ENCODE results near the gene NDUFAF5.

The NDUFAF5 gene

DNA sequence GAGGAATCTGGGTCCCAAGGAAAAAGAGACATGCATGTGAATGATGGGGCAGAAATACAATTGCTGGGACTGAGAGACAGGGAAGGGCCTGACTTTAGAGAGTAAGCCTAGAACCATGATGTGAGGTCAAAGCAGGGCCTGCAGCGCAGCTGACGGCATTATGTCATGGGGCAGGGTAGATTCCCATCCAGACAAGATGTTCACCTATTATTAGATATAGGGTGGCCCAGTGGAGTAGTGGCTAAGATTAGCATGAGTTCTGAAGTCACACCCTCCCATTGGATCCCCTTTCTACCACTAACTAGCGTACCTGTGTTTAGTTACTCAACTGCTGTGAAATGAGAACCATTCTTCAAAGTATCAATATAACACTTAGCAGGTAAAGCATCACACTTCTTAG is 39.6 kb downstream of the NDUFAF5 start:
- DNase-seq (ENCODE audit: low spot score): no peak

DNA sequence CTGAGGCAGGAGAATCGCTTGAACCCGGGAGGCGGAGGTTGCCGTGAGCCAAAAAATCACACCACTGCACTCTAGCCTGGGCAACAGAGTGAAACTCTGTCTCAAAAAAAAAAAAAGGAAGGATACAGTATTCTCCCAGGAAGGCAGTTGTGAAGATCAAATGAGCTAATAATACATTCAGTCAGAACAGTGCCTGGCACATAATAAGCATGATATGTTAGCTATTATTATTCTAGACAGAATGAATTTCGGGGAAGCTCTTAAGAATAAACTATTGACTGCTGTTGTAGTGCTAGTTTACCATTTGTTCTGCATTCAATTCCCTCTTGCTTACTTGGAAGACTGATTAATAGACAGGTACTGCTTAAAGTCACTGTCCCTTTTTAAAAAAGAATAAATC is 40.6 kb downstream of the NDUFAF5 start:
- DNase-seq (ENCODE audit: low spot score): no peak

DNA sequence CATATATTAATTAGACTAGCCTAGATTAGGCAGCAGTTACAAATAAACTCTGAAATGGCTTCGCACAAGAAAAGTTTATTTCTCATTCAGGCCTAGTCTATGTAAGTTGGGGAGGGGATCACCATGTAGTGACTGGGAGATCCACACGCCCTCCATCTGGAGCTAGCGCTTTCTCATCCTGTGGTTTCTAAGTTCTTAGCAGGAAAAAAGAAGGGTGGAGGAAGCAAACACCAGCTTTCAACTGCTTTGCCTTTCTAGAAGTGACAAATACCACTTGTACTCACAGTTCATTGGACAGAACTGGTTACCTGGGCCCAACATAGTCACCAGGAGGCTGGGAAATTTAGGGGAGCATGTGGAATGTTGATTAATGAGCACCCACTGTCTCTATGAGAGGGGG is 46.6 kb downstream of the NDUFAF5 start:
- no peak for DNase-seq (ENCODE audit: low spot score)

DNA sequence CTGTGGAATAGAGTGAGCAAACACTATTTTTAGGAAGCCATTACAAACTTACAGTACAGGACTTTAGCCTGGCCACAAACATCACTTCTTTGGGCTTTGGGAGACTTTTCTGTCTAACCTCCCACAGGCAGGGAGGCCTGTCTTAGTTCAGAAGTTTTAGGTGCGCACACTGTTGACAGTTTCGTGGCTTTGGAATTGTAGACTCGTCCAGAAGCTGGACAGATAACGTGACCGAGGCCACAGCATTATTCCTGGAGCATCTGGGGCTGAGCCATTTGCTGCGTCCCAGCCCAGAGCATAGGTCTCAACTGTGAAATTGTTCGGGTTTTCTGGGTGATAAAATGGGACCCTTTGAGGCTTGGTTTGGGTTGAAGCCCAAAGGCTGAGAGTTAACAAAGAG is 53.8 kb downstream of the NDUFAF5 start:
- DNase-seq (ENCODE audit: low spot score): no peak

DNA sequence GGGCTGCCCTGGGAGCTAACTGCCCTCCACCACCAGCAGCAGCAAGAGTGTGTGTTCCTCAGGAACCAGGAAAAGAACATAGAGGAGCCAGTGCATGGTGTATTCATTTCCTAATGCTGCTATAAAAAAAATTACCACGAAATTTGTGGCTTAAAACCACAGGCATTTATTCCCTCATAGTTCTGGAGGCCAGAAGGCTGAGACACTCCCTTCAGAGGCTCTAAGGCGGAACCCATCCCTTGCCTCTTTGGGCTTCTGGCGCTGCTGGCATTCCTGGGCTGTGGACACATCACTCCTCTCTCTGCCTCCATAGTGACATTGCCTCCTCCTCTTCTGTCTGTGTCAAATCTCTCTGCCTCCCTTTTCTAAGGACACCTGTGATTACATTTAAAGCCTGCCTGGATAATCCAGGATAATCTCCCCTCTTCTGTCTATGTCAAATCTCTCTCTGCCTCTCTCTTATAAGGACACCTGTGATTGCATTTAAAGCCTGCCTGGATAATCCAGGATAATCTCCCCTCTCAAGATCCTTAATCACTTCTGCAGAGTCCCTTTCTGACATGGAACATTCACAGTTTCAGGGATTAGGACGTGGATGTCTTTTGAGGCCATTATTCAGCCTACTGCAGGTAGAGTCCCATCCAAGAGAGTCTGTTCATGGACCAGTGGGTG is 54.7 kb downstream of the NDUFAF5 start:
- DNase-seq (ENCODE audit: low spot score): peak; percentile 88

DNA sequence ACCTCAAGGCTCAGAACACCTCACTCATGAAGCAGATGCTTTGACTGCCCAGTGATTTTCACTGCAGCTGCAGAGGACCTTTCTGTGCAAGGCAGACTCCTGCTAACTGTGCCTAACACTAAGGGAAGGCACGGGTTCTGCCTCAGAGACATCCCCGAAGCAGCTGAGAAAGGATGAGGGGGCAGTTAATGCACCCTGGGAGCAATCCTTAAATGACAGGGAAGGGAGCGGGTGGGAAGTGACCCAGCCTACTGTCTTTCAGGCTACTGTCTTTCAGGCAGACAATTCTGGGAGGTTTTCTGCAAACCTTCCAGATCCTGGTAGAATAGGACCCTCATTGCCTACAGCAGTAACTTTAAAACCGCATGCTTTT is 55.3 kb downstream of the NDUFAF5 start:
- DNase-seq (ENCODE audit: low spot score): no peak

DNA sequence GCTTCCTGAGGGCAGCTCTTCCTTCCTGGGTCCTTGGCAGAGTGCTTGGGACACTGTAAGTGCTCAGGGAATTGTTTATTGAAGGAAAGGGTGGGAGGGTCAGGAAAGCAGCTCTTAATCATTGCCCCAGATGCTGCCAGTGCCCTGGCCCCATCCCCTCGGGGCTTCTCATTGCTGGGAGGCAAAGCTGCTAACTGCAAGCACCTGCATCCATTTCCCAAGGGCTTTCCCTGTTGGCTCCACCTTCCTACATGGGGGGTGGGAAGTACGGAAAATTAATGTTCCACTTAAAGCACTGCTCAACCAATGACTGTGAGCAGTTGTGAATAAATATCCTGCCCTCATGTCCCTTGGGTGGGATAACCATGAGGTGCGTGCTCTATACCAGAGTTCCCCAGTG is 56.4 kb downstream of the NDUFAF5 start:
- DNase-seq (ENCODE audit: low spot score): no peak

DNA sequence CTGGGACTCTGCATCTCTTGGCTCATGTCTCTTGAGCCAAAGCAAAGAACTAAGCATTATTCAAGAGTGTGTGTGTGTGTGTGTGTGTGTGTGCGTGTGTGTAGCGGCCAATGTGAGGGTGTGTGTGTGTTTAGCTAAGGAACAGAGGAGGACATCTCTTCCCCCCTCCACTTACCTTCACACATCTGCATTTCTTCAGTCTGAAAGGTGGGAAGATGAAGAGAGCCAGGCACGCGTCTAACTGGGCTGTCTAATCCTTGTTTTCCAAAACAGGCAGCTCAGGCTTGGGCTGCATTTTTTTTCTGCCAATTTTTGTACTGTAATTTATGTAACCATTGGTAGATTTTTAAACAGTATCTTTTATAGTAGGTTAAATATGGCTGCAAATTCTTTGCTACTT is 59.5 kb downstream of the NDUFAF5 start:
- no peak for DNase-seq (ENCODE audit: low spot score)

DNA sequence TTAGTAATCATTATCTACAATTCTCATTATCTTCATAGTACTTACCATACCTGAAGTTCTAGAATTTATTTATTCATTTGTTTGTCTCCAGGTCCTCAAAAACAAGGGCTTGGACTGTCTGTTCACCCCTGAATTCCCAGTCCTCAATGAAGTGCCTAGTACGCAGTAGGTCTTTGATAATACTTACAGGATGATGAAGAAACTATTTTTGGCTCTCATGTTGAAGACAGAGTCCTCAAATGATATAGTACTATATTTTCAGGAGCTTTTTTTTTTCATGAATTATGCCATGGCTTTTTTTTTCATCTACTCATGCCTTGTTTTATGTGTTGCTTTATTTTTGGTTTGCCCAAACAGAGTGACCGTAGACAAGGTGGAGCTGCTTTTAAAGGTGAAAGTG is 66.5 kb downstream of the NDUFAF5 start:
- no peak for DNase-seq (ENCODE audit: low spot score)

DNA sequence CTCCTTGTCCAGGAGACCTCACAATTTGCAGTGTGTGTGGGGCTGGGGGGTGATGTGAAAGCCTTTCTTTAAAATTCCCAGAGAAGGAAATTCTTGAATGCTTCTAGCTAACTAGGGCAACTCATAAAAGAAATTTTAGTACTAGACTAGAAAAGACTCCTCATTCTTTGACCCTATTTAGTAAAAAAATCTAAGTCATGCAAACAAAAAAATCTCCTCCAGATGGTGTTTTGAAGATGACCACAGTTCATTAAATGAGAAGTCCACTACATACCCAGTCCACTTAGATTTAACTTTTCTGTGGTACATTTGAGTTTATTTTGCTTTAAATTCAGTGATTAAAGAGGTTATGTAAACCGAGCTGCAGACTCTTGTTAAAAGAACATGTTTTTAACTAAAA is 67.5 kb downstream of the NDUFAF5 start:
- DNase-seq (ENCODE audit: low spot score): peak; percentile 39

DNA sequence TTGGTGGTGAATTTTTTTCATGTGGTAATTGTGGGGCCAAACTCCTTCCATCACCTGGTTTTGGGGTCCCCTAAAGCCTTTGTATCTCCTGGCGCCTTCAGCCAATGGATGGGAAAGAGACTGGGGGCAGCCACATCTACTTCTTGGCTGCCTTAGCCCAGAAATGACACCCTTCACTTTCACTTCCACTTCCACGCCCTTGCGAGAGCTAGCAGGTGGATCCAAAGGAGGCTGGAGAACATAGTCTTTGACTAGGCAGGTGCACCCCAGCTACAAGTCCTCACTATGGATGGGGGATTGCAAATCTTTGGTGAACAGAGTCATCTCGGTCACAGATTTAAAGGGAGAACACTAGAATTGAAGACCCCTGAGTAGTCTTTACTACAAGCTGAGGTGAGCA is 70.8 kb downstream of the NDUFAF5 start:
- no peak for DNase-seq (ENCODE audit: low spot score)

DNA sequence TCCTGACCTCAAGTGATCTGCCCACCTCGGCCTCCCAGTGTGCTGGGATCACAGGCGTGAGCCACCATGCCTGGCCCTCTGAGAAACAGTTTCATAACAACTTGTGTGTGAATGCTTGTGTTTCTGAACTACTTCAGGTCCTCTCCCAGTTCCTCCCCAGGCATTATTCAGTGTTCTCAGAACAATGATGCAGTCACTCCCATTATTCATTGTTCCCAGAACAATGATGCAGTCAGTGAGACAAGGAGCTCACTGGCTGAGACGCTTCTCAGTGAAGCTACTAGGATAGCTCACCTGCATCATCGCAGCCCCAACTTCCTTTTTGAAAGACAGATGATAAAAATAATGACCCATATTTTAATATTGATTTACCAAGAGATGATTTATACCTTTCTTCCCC is 71.5 kb downstream of the NDUFAF5 start:
- no peak for DNase-seq (ENCODE audit: low spot score)

DNA sequence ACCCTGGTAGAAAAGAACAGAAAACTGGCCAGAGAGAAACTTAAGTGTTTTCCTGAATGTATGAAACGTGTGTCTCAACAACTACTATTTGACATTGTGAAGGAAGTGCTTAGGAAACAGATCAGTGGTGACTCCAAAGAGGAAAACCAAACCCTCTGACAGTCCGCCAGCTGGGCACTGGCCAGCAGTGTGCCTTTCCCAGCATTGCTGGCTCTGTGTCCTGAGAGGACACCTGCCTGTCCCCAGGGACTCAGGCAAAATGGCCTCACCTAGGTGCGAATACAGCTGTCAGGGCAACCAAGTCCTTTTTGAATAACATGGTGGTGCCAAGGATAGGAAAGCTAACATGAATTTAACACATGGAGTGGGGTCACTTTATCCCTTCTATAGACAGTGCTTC is 72.5 kb downstream of the NDUFAF5 start:
- peak; percentile 25 for DNase-seq (ENCODE audit: low spot score)

DNA sequence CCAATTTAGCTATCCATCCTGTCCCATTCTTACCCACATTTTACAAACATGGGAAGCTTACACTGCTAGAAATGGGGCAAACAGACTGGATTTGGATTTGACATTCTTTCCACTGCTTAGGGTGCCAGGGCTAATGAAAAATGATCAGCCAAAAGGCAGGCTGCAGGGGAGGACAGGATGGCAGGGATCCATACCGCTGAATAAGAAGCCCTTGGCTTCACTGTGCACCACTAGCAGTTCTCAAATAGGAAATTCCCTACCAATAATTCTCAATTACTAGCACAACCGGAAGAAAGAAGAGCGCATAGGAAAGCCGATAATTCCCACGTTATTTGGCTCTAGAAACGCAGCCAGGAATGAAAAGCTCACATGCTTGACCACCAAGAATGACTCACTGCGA is 73.1 kb downstream of the NDUFAF5 start:
- DNase-seq (ENCODE audit: low spot score): no peak

DNA sequence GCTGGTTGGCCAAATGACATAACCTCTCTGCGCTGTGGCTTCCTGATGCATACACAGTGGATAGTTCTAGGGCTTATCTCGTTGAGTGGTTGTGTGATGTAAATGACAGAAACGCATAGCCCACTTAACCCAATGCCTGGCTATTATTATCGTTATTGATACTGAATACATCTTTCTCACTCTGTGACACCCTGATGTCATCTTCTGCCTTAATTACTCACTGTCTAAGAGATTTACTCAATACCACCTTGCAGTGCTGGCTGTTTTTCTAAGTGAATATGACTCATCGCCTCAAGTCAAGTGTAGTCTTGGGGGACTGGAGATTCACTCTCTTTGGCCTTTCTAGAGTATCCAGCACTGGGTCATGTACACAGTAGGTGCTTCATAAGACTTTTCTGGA is 73.6 kb downstream of the NDUFAF5 start:
- no peak for DNase-seq (ENCODE audit: low spot score)

DNA sequence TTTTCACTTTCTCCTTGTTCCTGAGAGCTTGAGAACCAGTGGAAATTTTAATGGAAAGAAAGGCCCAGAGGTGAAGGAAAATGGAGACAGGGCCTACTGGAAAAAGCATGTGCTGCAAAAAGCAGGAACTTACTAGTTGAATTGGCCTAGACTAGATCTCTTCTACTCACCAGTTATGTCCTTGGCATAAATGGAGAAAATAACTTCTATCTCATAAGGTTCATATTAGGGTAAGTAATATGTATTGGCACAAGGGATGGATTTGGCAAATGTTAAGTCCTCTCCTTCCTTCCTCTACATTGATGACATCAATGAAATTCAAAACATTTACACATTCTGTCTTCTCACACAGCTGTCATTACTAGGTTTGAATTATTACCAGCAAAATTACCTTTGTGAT is 74.0 kb downstream of the NDUFAF5 start:
- DNase-seq (ENCODE audit: low spot score): no peak

DNA sequence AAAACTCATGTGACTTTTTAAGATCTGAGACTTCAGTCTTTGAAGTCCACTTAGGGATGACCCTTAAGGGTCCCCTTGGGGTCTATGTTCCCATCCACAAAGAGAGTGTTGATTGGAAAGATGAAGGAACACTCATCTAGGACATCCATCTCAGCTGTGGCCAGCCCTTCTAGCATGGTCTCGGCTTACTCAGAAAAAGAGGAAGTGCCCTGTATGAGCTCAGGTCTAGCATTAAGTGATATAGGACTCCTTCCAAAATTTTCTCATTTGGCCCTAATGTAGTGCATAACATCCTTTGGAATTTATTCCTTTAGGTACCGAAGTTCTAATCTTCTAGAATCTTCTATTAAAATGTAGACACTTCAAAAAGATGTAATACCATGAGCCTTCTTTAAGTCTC is 77.4 kb downstream of the NDUFAF5 start:
- no peak for DNase-seq (ENCODE audit: low spot score)

DNA sequence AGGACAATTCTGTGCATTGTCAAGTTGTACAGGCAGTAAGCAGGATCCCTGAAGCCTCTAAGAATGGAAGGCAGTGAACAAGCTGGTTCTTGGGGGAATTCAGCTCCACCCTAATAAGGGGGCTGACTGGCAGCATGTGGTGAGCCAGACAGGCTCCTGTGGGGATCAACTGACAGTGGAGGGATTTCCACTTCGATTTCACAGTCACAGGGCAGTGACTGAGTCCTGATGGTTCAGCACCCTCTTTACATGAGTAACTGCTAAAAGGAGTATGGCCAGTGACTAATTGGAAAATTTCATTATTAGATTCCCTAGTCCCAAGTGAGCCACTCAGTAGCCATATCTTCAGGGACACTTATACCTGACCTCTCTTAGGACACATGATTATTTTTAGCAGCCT is 78.4 kb downstream of the NDUFAF5 start:
- DNase-seq (ENCODE audit: low spot score): no peak

DNA sequence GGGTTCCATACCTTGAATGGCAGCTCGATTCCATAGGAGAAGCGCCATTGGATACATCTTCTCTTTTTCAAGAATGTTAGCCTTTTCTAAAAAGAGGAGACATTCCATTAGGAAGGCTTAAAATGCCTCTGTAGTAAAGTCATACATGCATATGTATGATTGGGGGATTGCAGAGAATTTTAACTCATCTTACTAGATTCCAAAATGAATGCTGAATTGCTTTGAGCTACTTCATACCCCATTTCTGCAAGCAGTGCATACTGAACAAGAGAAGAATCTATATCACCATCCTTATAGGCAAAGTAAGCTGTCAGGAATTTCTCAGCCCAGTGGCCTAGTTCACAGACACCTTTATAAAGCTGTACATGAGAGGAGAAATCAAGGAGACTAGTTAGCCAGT is 80.3 kb downstream of the NDUFAF5 start:
- DNase-seq (ENCODE audit: low spot score): no peak

DNA sequence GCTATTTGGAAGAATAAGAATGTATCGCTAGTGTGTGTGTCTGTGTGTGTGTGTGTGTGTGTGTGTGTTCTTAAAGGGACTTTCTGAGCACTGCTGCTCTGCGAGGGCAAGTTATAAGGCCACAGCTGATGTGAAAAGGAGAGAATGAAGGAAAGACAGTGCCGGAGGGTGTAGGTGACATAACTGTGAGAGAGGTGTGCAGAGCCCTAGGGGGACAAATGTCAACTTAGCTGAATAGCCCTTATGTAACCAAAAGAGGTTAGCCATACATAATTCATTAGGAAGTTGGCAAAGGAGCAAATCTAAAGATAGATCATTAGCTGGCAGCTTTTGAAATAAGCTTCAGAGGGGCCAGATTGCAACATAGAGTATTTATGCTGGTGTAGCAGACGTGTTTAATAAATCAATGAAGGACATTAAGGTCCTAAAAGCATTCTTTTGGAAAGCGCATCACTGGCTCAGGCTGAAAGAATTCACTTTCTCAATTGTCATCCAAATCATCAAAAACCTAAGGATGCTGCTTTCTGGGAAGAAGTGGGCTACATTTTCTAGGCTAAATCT is 81.0 kb downstream of the NDUFAF5 start:
- peak; percentile 67 for DNase-seq (ENCODE audit: low spot score)

DNA sequence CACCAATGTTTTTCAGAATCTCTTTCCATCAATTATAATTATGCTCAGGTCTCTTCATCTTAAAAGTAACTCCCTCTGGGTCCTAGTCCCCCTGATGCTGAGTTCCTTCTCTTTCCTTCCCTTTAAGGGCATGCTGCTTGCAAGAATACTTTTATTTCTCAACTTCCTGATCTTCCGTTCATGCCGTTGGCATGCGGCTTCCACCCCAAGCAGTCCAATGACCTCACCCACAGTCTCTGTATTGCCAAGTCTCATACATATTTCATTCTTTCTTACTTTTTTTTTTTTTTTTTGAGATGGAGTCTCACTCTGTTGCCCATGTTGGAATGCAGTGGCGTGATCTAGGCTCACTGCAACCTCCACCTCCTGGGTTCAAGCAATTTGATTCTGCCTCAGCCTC is 83.5 kb downstream of the NDUFAF5 start:
- peak; percentile 88 for DNase-seq (ENCODE audit: low spot score)

DNA sequence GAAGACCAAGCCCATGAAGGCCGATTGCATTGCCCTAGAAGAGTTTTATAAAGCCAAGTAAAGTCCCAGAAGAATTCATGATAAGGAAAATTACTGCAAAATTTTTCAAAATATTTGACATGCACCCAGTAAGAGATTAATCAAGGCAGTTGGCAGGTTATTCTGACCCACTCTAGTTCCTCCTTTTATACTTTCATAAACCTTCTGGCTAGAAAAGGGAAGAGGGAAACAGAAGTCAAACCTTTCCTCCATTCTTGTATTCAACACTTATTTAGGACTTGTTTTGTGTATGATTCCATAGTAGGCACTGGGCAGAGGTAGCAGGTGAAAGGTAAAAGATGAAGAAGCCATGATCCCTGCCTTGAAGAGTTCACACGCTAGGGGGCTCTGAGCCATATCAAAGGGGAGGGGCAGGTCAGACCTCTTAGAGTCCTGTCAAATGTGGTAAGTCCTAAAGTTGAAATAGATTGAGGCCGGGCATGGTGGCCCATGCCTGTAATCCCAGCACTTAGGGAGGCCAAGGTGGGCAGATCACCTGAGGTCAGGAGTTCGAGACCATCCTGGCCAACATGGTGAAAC is 85.4 kb downstream of the NDUFAF5 start:
- DNase-seq (ENCODE audit: low spot score): no peak
